Stimulated activated CD8-positive, alpha-beta memory T cell treated with anti-CD3 and anti-CD28 coated beads, Interleukin-12 subunit alpha, Interleukin-12 subunit beta, amount 100 ng/mL, for 4 hours (primary cell): ENCODE measurements around the gene P2RX1.
"Not testable (repeated sequence)": the region's sequence is repeated elsewhere in the genome, so short reads cannot be mapped to it uniquely, and the experiment has no call there.

ENCODE experiments used
- DNase-seq: peaks from one replicate; pipeline ENCODE4 v3.0.0-alpha.2; 2020; ENCODE audit warnings: low read depth

The P2RX1 gene

DNA sequence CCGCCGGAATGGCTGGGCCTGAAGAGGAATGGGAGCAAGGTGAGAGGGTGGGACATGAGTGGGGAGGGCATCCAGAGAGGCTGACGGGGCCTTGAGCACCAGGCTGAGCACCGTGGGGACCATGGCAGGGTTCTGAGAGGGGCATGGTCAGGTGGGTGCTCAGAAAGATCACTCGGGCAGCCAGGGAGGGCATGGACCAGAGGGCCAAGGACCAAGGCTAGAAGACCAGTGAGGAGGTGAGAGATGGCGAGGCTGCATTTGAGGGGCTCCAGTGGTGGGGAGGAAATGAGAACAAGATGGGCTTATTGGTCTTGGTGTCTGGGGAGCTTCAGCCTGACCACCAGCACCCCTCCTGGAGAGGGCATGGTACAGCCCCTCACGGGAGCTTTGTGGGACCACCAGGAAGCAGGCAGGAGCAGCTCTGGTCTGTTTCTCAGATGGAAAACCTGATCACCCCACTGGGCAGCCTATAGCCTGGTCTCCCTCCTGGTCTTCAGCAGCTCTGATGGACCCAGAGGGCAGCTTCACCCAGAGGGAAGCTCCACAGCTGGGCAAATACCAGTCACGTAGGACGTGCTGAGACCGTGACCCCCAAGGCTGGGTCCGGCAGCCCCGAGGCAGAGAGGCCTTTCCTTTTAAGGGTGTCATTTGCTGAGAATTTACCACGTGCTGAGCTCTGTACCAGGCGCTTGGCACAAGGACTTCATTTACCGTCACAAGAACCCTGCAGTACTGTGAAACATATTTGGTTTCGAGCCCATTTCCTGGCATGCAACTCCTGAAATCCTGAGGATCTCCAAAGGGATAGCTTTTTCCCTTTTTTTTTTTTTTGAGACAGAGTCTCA, 58.8 kb downstream of the P2RX1 start:
- no peak for DNase-seq

DNA sequence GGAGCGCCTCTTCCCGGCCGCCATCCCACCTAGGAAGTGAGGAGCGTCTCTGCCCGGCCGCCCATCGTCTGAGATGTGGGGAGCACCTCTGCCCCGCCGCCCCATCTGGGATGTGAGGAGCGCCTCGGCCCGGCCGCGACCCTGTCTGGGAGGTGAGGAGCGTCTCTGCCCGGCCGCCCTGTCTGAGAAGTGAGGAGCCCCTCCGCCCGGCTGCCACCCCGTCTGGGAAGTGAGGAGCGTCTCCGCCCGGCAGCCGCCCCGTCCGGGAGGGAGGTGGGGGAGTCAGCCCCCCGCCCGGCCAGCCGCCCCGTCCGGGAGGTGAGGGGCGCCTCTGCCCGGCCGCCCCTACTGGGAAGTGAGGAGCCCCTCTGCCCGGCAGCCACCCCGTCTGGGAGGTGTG, 62.1 kb downstream of the P2RX1 start:
- not testable (repeated sequence) for DNase-seq

DNA sequence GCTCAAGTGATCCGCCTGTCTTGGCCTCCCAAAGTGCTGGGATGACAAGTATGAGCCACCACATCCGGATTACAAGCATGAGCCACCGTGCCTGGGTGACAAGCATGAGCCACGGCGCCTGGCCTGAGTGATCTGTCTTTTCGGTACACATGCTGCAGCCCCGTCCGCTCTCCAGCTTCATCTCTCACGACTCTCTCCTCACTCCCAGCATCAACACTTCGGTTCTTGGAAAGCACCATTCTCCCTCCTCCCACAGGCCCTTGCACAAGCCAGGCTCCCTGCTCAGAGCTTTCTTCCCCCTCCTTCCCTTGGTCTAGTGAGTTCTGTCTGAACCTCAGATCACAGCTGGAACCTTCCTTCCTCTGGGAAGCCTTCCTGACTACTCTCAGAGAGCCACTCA, 63.7 kb downstream of the P2RX1 start:
- no peak for DNase-seq

DNA sequence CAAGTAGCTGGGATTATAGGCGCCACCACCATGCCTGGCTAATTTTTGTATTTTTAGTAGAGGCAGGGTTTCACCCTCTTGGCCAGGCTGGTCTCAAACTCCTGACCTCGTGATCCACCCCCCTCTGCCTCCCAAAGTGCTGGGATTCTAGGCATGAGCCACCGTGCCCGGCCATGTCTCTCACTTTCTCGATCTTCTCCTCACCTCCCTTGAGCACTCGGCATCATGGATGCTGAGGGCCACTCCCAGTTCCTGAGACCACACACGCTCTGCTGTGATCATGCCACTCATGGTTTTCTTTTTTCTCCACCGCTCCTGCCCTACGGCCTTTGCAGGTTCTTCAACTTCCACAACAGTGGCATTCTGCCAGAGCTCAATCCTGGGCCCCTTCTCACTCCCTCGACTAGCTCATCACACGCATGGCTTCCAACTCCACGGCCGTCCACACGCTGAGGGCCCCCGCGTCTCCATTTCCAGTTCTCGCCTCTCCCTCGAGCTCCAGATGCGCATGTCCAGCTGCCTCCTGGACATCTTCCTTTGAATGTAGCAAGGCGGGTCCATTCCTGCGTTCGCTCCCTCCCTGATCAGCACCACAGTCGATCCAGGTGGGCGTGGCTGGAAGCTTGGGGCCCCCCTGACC, 64.7 kb downstream of the P2RX1 start:
- no peak for DNase-seq

- DNase-seq: no peak
Observed at GRCh38 chr17:3848229-3848835, 67.9 kb downstream of the P2RX1 start.

GRCh38 chr17:3847165-3847670, 69.0 kb downstream of the P2RX1 start:
- DNase-seq: no peak
